ENCODE measurements around the gene RAF1.

The RAF1 gene

DNA sequence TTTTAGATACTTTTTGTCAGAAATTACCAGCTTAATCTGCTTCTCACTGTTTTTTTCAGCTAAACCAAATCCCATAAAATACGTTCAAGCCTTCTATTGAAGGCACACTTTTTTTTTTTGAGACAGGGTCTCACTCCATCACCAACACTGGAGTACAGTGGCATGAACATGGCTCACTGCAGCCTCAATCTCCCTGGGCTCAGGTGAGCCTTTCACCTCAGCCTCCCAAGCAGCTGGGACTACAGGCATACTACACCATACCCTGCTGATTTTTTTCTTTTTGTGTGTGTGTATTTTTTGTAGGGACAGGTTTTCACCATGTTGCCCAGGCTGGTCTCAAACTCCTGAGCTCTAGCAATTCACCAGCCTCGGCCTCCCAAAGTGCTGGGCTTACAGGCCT, 3.7 kb downstream of the RAF1 start:
- Histone ChIP-seq H3K4me3 (replicated peaks; ENCODE audit: low read depth, low read length) (no peak overlapping the region), H3K27me3 (replicated peaks; ENCODE audit: control insufficient read depth, insufficient read depth, low read length) (no peaks in the 10 kb centered on the region), H3K36me3 (ENCODE audit: control insufficient read depth, insufficient read depth, low read length) (no peaks in the 10 kb centered on the region)
- TF ChIP-seq, protein P1, sequence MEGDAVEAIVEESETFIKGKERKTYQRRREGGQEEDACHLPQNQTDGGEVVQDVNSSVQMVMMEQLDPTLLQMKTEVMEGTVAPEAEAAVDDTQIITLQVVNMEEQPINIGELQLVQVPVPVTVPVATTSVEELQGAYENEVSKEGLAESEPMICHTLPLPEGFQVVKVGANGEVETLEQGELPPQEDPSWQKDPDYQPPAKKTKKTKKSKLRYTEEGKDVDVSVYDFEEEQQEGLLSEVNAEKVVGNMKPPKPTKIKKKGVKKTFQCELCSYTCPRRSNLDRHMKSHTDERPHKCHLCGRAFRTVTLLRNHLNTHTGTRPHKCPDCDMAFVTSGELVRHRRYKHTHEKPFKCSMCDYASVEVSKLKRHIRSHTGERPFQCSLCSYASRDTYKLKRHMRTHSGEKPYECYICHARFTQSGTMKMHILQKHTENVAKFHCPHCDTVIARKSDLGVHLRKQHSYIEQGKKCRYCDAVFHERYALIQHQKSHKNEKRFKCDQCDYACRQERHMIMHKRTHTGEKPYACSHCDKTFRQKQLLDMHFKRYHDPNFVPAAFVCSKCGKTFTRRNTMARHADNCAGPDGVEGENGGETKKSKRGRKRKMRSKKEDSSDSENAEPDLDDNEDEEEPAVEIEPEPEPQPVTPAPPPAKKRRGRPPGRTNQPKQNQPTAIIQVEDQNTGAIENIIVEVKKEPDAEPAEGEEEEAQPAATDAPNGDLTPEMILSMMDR (IDR thresholded peaks at IDR 0.05; ENCODE audit: insufficient read depth, low read length, poor library complexity, severe bottlenecking), result no peak
- DNase-seq (ENCODE audit: extremely low read depth, insufficient read length), result no peak

DNA sequence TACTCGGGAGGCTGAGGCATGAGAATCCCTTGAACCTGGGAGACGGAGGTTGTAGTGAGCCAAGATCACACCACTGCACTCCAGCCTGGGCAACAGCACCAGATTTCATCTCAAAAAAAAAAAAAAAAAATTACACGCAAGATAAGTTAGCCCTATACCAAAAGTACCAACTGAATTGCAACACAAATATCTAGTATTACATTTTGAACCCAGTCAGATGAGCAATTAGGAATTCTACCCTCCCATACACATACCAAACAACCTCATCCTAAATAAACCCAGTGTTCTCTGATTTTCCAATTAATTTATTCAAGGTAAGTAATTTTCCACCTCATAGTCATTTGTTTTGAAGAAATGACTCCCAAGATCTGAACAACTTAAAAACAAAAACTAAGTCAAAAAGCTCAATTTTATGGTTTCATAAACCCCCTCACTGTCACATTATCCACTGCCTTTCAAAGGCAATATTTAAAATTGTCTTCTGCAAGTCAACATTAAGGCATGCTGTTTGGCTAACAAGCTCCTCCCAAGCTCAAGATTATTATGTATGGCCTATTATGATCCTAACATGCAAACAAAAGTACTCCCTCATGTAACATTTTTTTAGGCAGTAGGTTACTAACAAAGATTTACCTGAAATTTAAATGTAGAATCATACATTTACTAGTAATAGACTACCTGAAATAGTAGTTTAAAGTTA, 4.5 kb downstream of the RAF1 start:
- DNase-seq (ENCODE audit: extremely low read depth, insufficient read length), result no peak
- H3K36me3 ChIP-seq (ENCODE audit: control insufficient read depth, insufficient read depth, low read length), result no peaks in the 10 kb centered on the region
- H3K4me3 ChIP-seq (replicated peaks; ENCODE audit: low read depth, low read length), result no peak overlapping the region
- TF ChIP-seq, protein P1 (IDR thresholded peaks at IDR 0.05; ENCODE audit: insufficient read depth, low read length, poor library complexity, severe bottlenecking), result no peak
- H3K27me3 ChIP-seq (replicated peaks; ENCODE audit: control insufficient read depth, insufficient read depth, low read length), result no peaks in the 10 kb centered on the region

DNA sequence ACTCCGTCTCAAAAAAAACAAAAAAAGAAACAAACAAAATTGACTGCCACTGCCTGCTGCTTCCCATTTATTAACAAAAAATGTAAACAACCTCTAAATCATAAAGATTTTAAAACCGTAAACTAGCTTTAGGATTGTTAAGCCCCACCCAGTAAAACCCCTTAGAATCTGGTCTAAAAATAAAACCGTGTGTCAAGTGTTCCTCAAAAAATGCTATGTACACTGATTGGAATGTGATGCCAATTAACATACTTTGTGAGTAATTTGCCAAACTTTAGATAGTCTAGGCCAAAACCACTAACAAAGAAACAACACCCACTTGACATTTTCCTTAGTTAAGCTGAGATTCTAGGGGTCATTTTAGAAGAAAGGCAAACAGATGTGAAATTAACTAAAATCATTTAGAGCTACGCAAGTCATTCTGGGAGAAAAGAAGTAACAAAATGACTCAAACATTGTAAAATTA, 5.3 kb downstream of the RAF1 start:
- TF ChIP-seq, protein P1 (IDR thresholded peaks at IDR 0.05; ENCODE audit: insufficient read depth, low read length, poor library complexity, severe bottlenecking), result no peak
- Histone ChIP-seq H3K36me3 (ENCODE audit: control insufficient read depth, insufficient read depth, low read length) (no peaks in the 10 kb centered on the region), H3K4me3 (replicated peaks; ENCODE audit: low read depth, low read length) (no peak overlapping the region), H3K27me3 (replicated peaks; ENCODE audit: control insufficient read depth, insufficient read depth, low read length) (no peaks in the 10 kb centered on the region)
- peak; percentile 30 for DNase-seq (ENCODE audit: extremely low read depth, insufficient read length)

DNA sequence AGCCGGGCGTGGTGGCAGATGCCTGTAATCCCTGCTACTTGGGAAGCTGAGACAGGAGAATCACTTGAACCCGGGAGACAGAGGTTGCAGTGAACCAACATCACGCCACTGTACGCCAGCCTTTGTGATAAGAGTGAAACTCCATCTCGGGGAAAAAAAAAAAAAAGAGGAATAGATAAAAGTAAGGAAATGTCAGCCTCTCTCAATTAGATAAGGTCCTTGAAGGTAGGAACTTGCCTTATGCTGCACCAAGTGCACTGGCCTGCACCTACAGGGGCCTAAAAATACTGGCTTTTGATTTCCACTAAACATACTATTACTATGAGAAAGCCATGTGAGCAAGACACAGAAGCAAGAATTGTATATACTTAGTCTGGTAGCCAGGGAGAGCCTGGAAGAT, 7.1 kb downstream of the RAF1 start:
- Histone ChIP-seq H3K27me3 (replicated peaks; ENCODE audit: control insufficient read depth, insufficient read depth, low read length) (no peaks in the 10 kb centered on the region), H3K36me3 (ENCODE audit: control insufficient read depth, insufficient read depth, low read length) (no peaks in the 10 kb centered on the region), H3K4me3 (replicated peaks; ENCODE audit: low read depth, low read length) (no peak overlapping the region)
- TF ChIP-seq, protein P1 (IDR thresholded peaks at IDR 0.05; ENCODE audit: insufficient read depth, low read length, poor library complexity, severe bottlenecking), result no peak
- DNase-seq (ENCODE audit: extremely low read depth, insufficient read length), result no peak

DNA sequence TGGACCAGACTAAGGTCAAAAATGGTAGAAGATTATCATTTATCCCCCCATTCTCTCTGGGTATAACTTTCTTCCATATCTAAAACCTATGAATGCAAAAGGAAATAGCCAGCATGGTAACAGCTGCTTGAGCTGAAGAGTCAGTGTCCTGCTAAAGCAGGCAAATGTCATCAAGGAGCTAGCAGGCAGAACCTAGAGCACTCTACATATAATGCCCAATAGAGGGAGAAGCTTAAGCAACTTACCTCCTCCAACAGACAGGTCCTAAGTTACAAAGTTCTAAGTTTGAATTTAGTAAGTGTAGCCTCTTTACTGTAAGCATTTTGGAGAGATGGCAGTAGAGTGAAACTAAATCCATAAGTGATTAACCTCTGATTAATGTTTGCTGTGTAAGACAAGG, 7.7 kb downstream of the RAF1 start:
- TF ChIP-seq, protein P1 (IDR thresholded peaks at IDR 0.05; ENCODE audit: insufficient read depth, low read length, poor library complexity, severe bottlenecking), result no peak
- Histone ChIP-seq H3K4me3 (replicated peaks; ENCODE audit: low read depth, low read length) (no peak overlapping the region), H3K36me3 (ENCODE audit: control insufficient read depth, insufficient read depth, low read length) (no peaks in the 10 kb centered on the region), H3K27me3 (replicated peaks; ENCODE audit: control insufficient read depth, insufficient read depth, low read length) (no peaks in the 10 kb centered on the region)
- DNase-seq (ENCODE audit: extremely low read depth, insufficient read length), result no peak

DNA sequence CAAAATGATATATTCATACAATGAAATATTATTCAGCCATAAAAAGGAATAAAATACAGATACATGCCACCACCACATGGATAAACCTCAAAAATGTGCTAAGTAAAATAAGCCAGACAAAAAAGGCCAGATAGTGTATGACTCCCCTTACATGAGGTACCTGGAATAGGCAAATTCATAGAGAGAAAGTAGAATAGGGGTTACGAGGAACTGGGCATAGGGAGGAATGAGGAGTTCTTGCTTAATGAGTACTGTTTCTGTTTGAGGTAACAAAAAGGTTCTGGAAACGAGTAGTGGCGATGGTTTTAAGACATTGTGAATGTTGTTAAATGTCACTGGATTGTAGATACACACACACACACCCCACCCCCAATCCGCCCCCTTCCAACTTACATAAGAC, 8.2 kb downstream of the RAF1 start:
- H3K27me3 ChIP-seq (replicated peaks; ENCODE audit: control insufficient read depth, insufficient read depth, low read length), result no peaks in the 10 kb centered on the region
- TF ChIP-seq, protein P1 (IDR thresholded peaks at IDR 0.05; ENCODE audit: insufficient read depth, low read length, poor library complexity, severe bottlenecking), result no peak
- no peak overlapping the region for H3K4me3 ChIP-seq (replicated peaks; ENCODE audit: low read depth, low read length)
- no peaks in the 10 kb centered on the region for H3K36me3 ChIP-seq (ENCODE audit: control insufficient read depth, insufficient read depth, low read length)
- DNase-seq (ENCODE audit: extremely low read depth, insufficient read length), result no peak

Data from GM06990 (cell line).